Measurements from ENCODE around the gene PLXND1.
"Not testable (repeated sequence)": the region's sequence is repeated elsewhere in the genome, so short reads cannot be mapped to it uniquely, and the experiment has no call there.

Gene PLXND1

GRCh38 chr3:129520960-129521359 lies 85.5 kb downstream of the PLXND1 start:
- DNase-seq: no peak

DNA sequence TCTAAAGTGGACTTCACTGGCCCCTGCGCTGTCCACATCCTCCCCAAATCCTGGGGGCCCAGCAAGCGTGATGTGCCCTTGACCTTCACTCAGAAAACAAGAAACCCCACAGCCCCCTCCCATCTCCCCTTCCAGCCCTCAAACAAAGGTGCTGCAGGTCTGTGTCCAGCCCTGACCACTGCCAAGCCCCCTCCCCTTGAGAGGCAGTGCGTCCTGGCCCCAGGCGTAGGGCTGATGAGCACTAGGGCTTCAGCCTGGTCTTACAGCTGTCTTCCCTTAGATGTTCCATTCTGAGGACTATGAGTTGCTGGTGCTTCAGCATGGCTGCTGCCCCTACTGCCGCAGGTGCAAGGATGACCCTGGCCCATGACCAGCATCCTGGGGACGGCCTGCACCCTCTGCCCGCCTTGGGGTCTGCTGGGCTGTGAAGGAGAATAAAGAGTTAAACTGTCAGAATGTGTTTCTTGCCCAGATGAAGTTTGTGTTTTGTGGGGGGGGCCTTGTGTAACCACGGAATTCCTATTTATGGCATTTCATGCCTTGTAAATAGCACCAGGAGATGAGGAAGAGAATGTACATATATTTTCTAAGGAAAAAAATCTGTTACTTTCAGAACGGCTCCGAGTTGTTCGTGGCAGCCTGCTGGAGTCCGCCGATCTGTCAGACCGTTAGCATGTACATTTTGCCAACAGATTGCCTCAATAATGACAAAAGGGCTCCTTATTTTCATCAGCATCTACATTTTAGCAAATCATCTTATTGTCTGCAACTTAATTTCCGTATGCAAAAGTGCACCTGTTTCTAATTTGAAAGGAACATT lies 86.4 kb downstream of the PLXND1 start:
- DNase-seq: no peak

DNA sequence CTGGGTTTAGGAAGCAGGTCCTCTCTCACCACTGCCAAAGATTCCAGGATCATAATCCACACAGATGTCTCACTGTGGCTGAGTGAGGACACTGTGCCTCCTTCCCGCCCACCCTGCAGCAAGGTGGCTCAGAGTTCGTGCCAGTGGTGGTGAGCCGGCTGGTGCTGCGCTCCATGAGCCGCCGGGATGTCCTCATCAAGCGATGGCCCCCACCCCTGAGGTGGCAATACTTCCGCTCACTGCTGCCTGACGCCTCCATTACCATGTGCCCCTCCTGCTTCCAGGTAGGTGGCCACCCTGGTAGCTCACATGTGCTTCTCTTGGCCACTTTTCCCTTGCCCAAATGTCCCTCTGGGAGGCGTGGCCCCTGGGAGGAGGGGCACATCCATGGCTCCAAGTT lies 87.0 kb downstream of the PLXND1 start:
- no peak for DNase-seq

DNA sequence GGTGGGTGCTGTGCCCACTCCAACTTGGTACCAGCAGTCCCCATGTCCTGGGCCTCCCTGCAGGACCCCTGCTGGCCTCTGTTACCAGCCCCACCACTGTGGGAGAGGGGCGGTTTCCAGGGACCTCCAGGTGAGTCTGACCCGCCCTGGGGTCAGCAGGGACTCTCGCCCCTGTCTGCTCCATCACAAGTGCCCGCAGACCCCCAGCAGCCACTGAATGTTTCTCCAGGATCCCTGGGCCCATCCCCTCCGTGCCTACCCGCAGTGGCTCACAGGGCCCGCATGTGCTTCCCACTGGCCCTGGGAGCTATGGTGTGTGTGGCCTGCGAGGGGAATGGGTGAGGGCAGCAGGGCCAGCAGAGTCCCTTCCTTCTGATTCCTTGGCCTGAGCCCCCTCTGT lies 87.9 kb downstream of the PLXND1 start:
- DNase-seq: no peak

DNA sequence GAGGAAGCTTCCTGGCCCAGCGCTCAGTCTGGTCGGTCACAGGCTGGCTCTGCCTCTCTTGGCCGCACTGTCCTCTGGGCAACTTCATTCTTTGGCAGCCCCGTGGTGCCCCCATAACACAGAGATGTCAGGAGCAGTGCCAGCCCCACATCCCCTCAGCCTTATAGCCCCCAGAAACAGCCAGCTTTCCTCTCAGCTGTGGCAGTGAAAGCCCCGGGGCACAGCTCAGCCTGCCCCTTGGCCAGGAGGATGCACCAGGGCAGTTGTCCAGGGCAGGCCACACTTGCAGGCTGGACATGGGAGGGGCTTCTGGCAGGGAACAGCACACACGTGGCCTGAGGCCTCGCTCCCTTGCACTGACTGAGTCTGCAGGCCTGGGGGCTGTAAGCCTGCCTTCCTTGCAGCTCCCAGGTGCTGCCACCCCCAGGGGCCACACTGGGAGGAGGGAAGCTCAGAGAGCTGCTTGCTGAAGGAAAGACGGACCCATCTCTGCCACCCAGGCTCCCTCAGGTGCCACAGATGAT lies 88.4 kb downstream of the PLXND1 start:
- no peak for DNase-seq

DNA sequence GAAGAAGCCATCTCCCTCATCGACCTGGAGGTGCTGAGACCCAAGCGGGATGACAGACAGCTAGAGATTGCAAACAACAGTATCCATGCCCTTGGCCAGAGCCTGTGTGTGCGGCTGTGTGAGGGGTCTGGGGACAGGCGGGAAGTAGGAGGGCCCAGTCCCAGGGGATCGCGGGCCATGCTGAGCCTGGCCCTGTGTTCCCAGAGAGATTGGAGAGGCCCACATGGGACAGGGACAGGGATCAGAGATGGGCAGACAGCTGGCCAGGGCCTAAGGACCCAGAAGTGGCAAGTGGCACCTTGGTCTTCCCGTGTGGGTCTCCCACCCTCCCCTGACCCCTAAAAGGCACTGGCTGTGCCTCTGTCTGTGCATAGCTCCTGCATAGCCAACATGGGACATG lies 89.0 kb downstream of the PLXND1 start:
- no peak for DNase-seq

DNA sequence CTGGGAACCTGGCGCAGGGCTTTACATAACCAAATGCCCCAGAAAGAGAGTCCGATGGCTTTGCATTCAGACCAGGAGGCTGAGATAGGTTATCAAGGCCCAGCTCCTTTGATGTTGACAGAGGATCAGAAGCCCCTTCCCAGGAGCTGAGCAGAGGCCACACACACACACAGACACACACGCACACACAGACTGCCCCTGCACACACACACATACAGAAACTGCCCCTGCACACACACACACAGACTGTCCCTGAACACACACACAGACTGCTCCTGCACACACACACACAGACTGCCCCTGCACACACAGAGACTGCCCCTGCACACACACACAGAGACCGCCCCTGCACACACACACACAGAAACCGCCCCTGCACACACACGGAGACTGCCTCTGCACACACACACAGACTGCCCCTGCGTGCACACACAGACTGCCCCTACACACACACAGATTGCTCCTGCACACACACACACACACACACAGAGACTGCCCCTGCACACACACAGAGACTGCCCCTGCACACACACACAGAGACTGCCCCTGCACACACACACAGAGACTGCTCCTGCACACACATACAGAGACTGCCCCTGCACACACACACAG lies 90.5 kb downstream of the PLXND1 start:
- DNase-seq: not testable (repeated sequence)

DNA sequence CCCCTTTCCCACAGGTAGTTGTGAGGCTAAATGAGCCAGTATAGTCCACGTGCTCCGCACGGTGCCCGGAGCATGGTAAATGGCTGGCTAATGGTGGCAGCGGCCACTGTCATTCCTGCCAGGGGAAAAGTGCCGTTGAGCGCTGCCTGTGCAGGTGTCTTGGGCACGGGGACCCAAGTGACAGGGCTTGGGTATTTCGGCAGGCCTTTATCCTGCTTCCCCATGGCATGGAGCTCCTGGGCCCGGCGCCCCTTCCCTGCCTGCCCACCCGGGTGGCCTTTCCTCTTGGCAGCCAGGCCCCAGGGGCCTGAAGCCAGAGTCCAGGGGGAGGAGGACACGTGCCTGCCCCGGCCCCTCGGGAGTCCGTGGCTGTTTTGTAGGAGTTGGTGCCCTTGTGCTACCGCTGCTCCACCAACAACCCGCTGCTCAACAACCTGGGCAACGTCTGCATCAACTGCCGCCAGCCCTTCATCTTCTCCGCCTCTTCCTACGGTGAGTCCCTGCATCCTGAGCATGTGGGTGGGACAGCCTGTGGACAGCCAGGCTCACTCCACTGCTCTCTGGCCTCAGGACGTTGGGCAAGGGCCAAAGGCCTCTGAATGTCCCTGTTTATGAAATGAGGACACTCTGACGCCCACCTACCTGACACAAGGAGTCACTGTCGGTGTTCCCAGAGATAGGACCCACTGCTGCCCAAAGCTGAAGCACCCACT lies 91.2 kb downstream of the PLXND1 start:
- not testable (repeated sequence) for DNase-seq

- DNase-seq: no peak
Measured at GRCh38 chr3:129514563-129514962, 91.9 kb downstream of the PLXND1 start.

DNA sequence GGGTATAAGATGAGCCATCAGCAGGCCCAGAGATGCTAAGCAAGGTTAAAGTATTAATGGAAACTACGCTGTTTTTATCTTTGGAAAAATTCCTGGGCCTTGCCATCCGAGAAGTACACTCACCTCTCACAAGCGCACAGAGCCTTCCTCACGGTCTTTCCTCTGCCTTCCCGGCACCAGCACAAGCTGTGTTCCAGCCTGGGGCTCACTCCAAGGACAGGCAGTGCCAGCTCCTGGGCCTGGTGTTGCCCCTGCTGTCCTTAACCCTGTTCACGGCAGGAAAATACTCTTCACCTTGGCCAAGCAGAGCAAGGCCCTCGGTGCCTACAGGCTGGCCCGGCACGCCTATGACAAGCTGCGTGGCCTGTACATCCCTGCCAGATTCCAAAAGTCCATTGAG lies 92.4 kb downstream of the PLXND1 start:
- DNase-seq: no peak

- no peak for DNase-seq
Measured at GRCh38 chr3:129513705-129514104, 92.8 kb downstream of the PLXND1 start.

DNA sequence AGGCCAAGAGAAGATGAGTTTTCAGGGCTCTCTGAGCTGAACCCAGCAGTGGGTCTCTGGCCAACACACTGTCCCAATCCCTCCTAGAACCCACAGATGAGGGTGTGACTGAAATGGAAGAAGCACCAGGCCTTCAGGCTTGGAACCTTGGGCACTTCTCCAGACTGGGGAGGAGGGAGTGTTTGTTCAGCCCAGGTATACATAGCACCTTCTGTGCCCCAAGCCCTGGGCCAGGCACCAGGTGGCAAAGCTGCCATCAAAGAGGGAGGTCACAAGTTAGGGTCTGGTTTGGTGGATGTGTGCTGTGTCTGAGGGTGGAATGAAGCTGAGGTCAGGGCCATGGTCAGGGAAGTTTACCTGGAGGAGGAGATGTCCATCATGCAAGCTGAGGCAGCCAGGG lies 93.9 kb downstream of the PLXND1 start:
- no peak for DNase-seq

- DNase-seq: no peak
Measured at GRCh38 chr3:129507181-129507831, 99.2 kb downstream of the PLXND1 start.

DNA sequence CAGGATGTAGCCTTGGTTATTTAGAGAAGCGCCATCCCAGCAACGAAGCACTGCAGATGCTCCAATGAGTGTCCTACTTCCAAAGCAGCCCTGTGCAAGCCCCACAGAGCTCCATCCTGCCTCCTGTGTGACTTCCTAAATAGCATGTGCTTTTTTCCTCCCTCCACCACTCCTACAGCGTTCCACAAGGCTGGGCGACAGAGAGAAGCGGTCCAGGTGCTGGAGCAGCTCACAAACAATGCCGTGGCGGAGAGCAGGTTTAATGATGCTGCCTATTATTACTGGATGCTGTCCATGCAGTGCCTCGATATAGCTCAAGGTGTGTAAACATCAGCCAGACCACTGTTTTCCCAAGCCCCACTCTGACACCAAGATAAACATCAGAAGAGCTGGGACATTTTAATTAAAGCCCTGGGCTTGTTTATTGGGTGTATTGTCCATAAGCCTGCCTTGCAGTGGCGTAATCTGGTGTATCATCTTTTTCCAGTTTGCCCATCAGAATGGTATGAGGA lies 100.2 kb downstream of the PLXND1 start:
- no peak for DNase-seq

DNA sequence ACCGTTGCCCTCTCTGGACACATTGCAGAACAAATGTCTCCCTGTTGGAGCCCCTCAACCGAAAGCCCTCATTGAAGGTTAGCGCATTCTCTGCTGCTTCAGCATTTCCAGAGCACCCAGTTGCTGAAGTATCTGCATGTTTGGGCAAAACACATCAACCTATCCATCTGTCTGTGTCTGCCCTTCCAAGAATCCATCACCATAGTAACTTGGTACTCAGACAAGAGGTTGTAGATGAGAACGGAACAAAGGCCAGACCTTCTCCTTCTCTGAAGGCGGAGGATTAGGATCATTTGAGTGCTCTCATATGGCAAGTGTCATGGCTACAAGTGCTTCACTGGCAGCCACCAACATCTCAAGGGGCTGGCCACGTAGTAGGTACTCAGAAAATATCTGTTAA lies 101.1 kb downstream of the PLXND1 start:
- no peak for DNase-seq

Data from stimulated activated CD4-positive, alpha-beta T cell treated with anti-CD3 and anti-CD28 coated beads, Interleukin-4, amount 100 ng/mL, for 24 hours (primary cell).